ENCODE data around the gene COL6A3. TPM values are rescaled to one million over a fixed set of nuclear protein-coding genes. Genes with fewer than 3 reads are reported as not detected.
A peak's percentile ranks its signal among the peaks of the same experiment; 100 is the strongest.

The COL6A3 gene
- total and polyA plus RNA-seq, 8 donors, result 5.0 to 249 (median 17.1) TPM

GRCh38 chr2:237314681-237315080, 99.3 kb downstream of the COL6A3 start:
- intact Hi-C loops (cut with DNase I), result no loop called here
- no peak for DNase-seq
- H3K27ac ChIP-seq, result peak overlapping the region in 2 of 4 donors; percentile 50 to 62
- H3K36me3 ChIP-seq, result no peaks in the 10 kb centered on the region
- TF ChIP-seq CTCF (IDR thresholded peaks at IDR 0.05), result no peak
- H3K27me3 ChIP-seq, result no peaks in the 10 kb centered on the region
- no peak overlapping the region for H3K4me3 ChIP-seq
- H3K4me1 ChIP-seq, result peaks cover 0 to 12% (median 10%) of the 10 kb centered on the region in 3 donors
- ATAC-seq, result no peak
- no peak for FAIRE-seq
- no peaks in the 10 kb centered on the region for H3K9me3 ChIP-seq
- WGBS, 2 donors, result 51 to 72% methylated on average over 3 of the region's 3 CpGs

- H3K36me3 ChIP-seq, result no peaks in the 10 kb centered on the region
- H3K4me1 ChIP-seq, result peaks cover 0 to 12% (median 10%) of the 10 kb centered on the region in 3 donors
- TF ChIP-seq CTCF (IDR thresholded peaks at IDR 0.05), result no peak
- no peak for ATAC-seq
- no peak overlapping the region for H3K4me3 ChIP-seq
- no peak for FAIRE-seq
- H3K9me3 ChIP-seq, result no peaks in the 10 kb centered on the region
- no peaks in the 10 kb centered on the region for H3K27me3 ChIP-seq
- WGBS, 2 donors, result 89 to 94% methylated on average over 7 of the region's 7 CpGs
- intact Hi-C loops (cut with DNase I), result no loop called here
- DNase-seq, result no peak
- H3K27ac ChIP-seq, result no peak overlapping the region
Observed at GRCh38 chr2:237314198-237314597, 99.8 kb downstream of the COL6A3 start.

GRCh38 chr2:237312021-237312755, 101.8 kb downstream of the COL6A3 start:
- H3K4me1 ChIP-seq, result peaks cover 0 to 12% (median 10%) of the 10 kb centered on the region in 3 donors
- no peak for FAIRE-seq

GRCh38 chr2:237310515-237311114, 103.3 kb downstream of the COL6A3 start:
- FAIRE-seq (no peak), ATAC-seq (no peak), DNase-seq (no peak)
- intact Hi-C loops (cut with DNase I), result no loop called here
- Histone ChIP-seq H3K27me3 (no peaks in the 10 kb centered on the region), H3K4me3 (no peak overlapping the region), H3K9me3 (no peaks in the 10 kb centered on the region), H3K27ac (no peak overlapping the region), H3K36me3 (no peaks in the 10 kb centered on the region), H3K4me1 (peaks cover 0 to 9% (median 4%) of the 10 kb centered on the region in 3 donors)
- no peak for TF ChIP-seq CTCF (IDR thresholded peaks at IDR 0.05)
- WGBS, 2 donors, result 84 to 86% methylated on average over 14 of the region's 14 CpGs

More at GRCh38 chr2:237312021-237312755, 101.8 kb downstream of the COL6A3 start:
- 77 to 87% methylated on average over 12 of the region's 12 CpGs for WGBS, 2 donors
- H3K27me3 ChIP-seq, result no peaks in the 10 kb centered on the region
- H3K27ac ChIP-seq, result no peak overlapping the region
- no peak overlapping the region for H3K4me3 ChIP-seq
- ATAC-seq (no peak), DNase-seq (no peak)
- no peaks in the 10 kb centered on the region for H3K36me3 ChIP-seq
- no peaks in the 10 kb centered on the region for H3K9me3 ChIP-seq
- intact Hi-C loops (cut with DNase I), result no loop called here
- TF ChIP-seq CTCF (IDR thresholded peaks at IDR 0.05), result no peak

- H3K4me3 ChIP-seq, result no peak overlapping the region
- no peaks in the 10 kb centered on the region for H3K9me3 ChIP-seq
- H3K27ac ChIP-seq, result no peak overlapping the region
- WGBS, 2 donors, result 62 to 74% methylated on average over 4 of the region's 4 CpGs
- ATAC-seq (no peak), DNase-seq (no peak), FAIRE-seq (no peak)
- intact Hi-C loops (cut with DNase I), result no loop called here
- TF ChIP-seq CTCF (IDR thresholded peaks at IDR 0.05), result no peak
- no peaks in the 10 kb centered on the region for H3K36me3 ChIP-seq
- H3K4me1 ChIP-seq, result no peaks in the 10 kb centered on the region
- H3K27me3 ChIP-seq, result no peaks in the 10 kb centered on the region
Observed at GRCh38 chr2:237309416-237309815, 104.5 kb downstream of the COL6A3 start.
